ENCODE results near the gene ADCY3. TPM values are rescaled to one million over a fixed set of nuclear protein-coding genes. Genes with fewer than 3 reads are reported as not detected.

ADCY3 gene
- total and polyA plus RNA-seq, 2 of the 4 experiments (the other 2 are of a cell fraction) = 17.4 to 46.1 TPM

GRCh38 chr2:24958411-24958935 lies 38.4 kb upstream of the ADCY3 start:
- in situ Hi-C loops (cut with MboI; ENCODE audit: low sequenced_read_pairs) = no loop called here
- dilution Hi-C loops (cut with HindIII; ENCODE audit: low sequenced_read_pairs, unreplicated experiment) = no loop called here
- POLR2A ChIA-PET (ENCODE audit: unreplicated experiment) = no interaction called here

More at GRCh38 chr2:24958411-24958935, 38.4 kb upstream of the ADCY3 start:
- H3K9me3 ChIP-seq (ENCODE audit: control insufficient read depth, insufficient read depth, low read length) = 0 out of 2 replicates have a peak, but pooled peaks cover 2% of the 10 kb centered on the region
- H3K9ac ChIP-seq (ENCODE audit: low read depth, low read length) = no peak overlapping the region
- no peak for TF ChIP-seq ELK1 (IDR thresholded peaks at IDR 0.05; ENCODE audit: borderline replicate concordance, low read depth, low read length)
- TF ChIP-seq BHLHE40 (IDR thresholded peaks at IDR 0.05; ENCODE audit: low read depth, low read length) = no peak
- no peak for TF ChIP-seq SMC3 (IDR thresholded peaks at IDR 0.05; ENCODE audit: low read depth, low read length)
- no peak for TF ChIP-seq POLR2A (IDR thresholded peaks at IDR 0.05; ENCODE audit: low read depth, low read length)
- DNase-seq = no peak
- no peak overlapping the region for H2AFZ ChIP-seq (replicated peaks; ENCODE audit: low read length, poor library complexity)
- H2BK20ac ChIP-seq (ENCODE audit: low read depth, low read length) = no peak overlapping the region
- H3K23ac ChIP-seq (ENCODE audit: low read depth, low read length) = no peak overlapping the region
- no peak overlapping the region for H2AK5ac ChIP-seq (ENCODE audit: low read depth, low read length)
- H3K4me3 ChIP-seq (ENCODE audit: insufficient read depth, low read depth, low read length) = no peak overlapping the region
- H4K8ac ChIP-seq (ENCODE audit: low read depth in 2 of 2, low read length in 2 of 2) = no peak overlapping the region
- WGBS, 2 experiments (ENCODE audit: extremely low coverage in 2 of 2, insufficient read length in 1 of 2) = no CpG with 5 or more reads among the region's 3 CpGs
- no peak overlapping the region for H3K27ac ChIP-seq (ENCODE audit: insufficient read depth, low read length)
- no peak overlapping the region for H2BK15ac ChIP-seq (ENCODE audit: low read depth, low read length)
- no peak overlapping the region for H3K18ac ChIP-seq (ENCODE audit: low read depth, low read length)
- no peak overlapping the region for H3K4ac ChIP-seq (ENCODE audit: low read depth, low read length)
- H3K14ac ChIP-seq (replicated peaks; ENCODE audit: low read depth, low read length) = no peak overlapping the region
- no peaks in the 10 kb centered on the region for H3K9me1 ChIP-seq (ENCODE audit: insufficient read depth, low read length)
- H3K4me1 ChIP-seq (ENCODE audit: control insufficient read depth, insufficient read depth, low read length) = no peaks in the 10 kb centered on the region
- no TSS peak for BruUV-seq (replicated peaks)
- H4K20me1 ChIP-seq (ENCODE audit: insufficient read depth, low read length) = no peaks in the 10 kb centered on the region
- H3K79me1 ChIP-seq (ENCODE audit: low read depth in 1 of 2, low read length in 2 of 2) = 0 out of 4 replicates have a peak, but pooled peaks cover 0 to 3% of the 10 kb centered on the region in 2 experiments
- H2BK5ac ChIP-seq (ENCODE audit: low read depth, low read length, poor library complexity, severe bottlenecking) = no peak overlapping the region
- peaks cover 27% of the 10 kb centered on the region for H3K36me3 ChIP-seq (ENCODE audit: control insufficient read depth, insufficient read depth, low read length)
- H3K56ac ChIP-seq (ENCODE audit: extremely low read depth, insufficient read depth, low read length) = no peak overlapping the region
- no peak overlapping the region for H4K5ac ChIP-seq (ENCODE audit: low read depth, low read length)
- intact Hi-C loops (cut with micrococcal nuclease) = no loop called here
- no peak for ATAC-seq (ENCODE audit: low read depth)
- CTCF ChIA-PET = no interaction called here
- H3K4me2 ChIP-seq (ENCODE audit: low read depth, low read length) = no peak overlapping the region
- H4K91ac ChIP-seq (ENCODE audit: insufficient read depth, low read depth, low read length) = no peak overlapping the region
- H2AK9ac ChIP-seq (replicated peaks; ENCODE audit: low read depth, low read length, poor library complexity) = peak overlapping the region; percentile 62
- H3K27me3 ChIP-seq (ENCODE audit: control insufficient read depth, insufficient read depth, low read length) = no peaks in the 10 kb centered on the region
- no peak overlapping the region for H2BK120ac ChIP-seq (ENCODE audit: low read depth, low read length)

Data from IMR-90 (cell line).